ENCODE data around the gene FCHSD2. TPM values are rescaled to one million over a fixed set of nuclear protein-coding genes. Genes with fewer than 3 reads are reported as not detected.

FCHSD2 gene
- total RNA-seq, 1 donor, result 34.0 TPM

GRCh38 chr11:73160005-73160760, 18.1 kb upstream of the FCHSD2 start:
- Histone ChIP-seq H3K27me3 (ENCODE audit: insufficient read depth, low read length) (no peaks in the 10 kb centered on the region), H3K4me2 (ENCODE audit: insufficient read depth, low read length) (no peak overlapping the region), H3K4me3 (ENCODE audit: insufficient read depth, low read length) (no peak overlapping the region), H3K79me2 (ENCODE audit: insufficient read depth, low read length) (no peaks in the 10 kb centered on the region), H3K36me3 (ENCODE audit: insufficient read depth, low read length) (no peaks in the 10 kb centered on the region), H2AFZ (ENCODE audit: low read length) (peak overlapping the region; percentile 43), H3K9me3 (ENCODE audit: low read depth, low read length) (no peaks in the 10 kb centered on the region), H3K27ac (ENCODE audit: low read depth, low read length) (no peak overlapping the region), H4K20me1 (ENCODE audit: insufficient read depth, low read length) (no peaks in the 10 kb centered on the region), H3K4me1 (ENCODE audit: insufficient read depth, low read length) (peaks cover 40% of the 10 kb centered on the region)
- TF ChIP-seq CTCF (IDR thresholded peaks at IDR 0.05; ENCODE audit: extremely low read depth, low read depth, low read length), result no peak
- no peak for DNase-seq (ENCODE audit: insufficient read length, low spot score, missing footprints)

GRCh38 chr11:73159297-73159696, 17.2 kb upstream of the FCHSD2 start:
- Histone ChIP-seq H4K20me1 (ENCODE audit: insufficient read depth, low read length) (no peaks in the 10 kb centered on the region), H3K9me3 (ENCODE audit: low read depth, low read length) (no peaks in the 10 kb centered on the region), H3K79me2 (ENCODE audit: insufficient read depth, low read length) (no peaks in the 10 kb centered on the region), H3K4me2 (ENCODE audit: insufficient read depth, low read length) (no peak overlapping the region), H3K27me3 (ENCODE audit: insufficient read depth, low read length) (no peaks in the 10 kb centered on the region), H2AFZ (ENCODE audit: low read length) (no peak overlapping the region), H3K27ac (ENCODE audit: low read depth, low read length) (peak overlapping the region; percentile 68), H3K36me3 (ENCODE audit: insufficient read depth, low read length) (no peaks in the 10 kb centered on the region), H3K4me1 (ENCODE audit: insufficient read depth, low read length) (peaks cover 37% of the 10 kb centered on the region), H3K4me3 (ENCODE audit: insufficient read depth, low read length) (no peak overlapping the region)
- DNase-seq (ENCODE audit: insufficient read length, low spot score, missing footprints), result no peak
- no peak for TF ChIP-seq CTCF (IDR thresholded peaks at IDR 0.05; ENCODE audit: extremely low read depth, low read depth, low read length)

- H3K36me3 ChIP-seq (ENCODE audit: insufficient read depth, low read length), result no peaks in the 10 kb centered on the region
- no peak overlapping the region for H3K4me3 ChIP-seq (ENCODE audit: insufficient read depth, low read length)
- no peaks in the 10 kb centered on the region for H3K9me3 ChIP-seq (ENCODE audit: low read depth, low read length)
- H3K27ac ChIP-seq (ENCODE audit: low read depth, low read length), result peak overlapping the region; percentile 68
- H3K27me3 ChIP-seq (ENCODE audit: insufficient read depth, low read length), result no peaks in the 10 kb centered on the region
- H3K4me2 ChIP-seq (ENCODE audit: insufficient read depth, low read length), result peak overlapping the region; percentile 35
- H2AFZ ChIP-seq (ENCODE audit: low read length), result peak overlapping the region; percentile 39
- no peaks in the 10 kb centered on the region for H3K79me2 ChIP-seq (ENCODE audit: insufficient read depth, low read length)
- peaks cover 37% of the 10 kb centered on the region for H3K4me1 ChIP-seq (ENCODE audit: insufficient read depth, low read length)
- H4K20me1 ChIP-seq (ENCODE audit: insufficient read depth, low read length), result no peaks in the 10 kb centered on the region
- no peak for TF ChIP-seq CTCF (IDR thresholded peaks at IDR 0.05; ENCODE audit: extremely low read depth, low read depth, low read length)
- peak; percentile 84 for DNase-seq (ENCODE audit: insufficient read length, low spot score, missing footprints)
Observed at GRCh38 chr11:73158356-73159051, 16.4 kb upstream of the FCHSD2 start.
